H1 (cell line): ENCODE measurements around the gene LRP2BP. TPM values are rescaled to one million over a fixed set of nuclear protein-coding genes. Genes with fewer than 3 reads are reported as not detected.

Source experiments
- CTCF ChIA-PET: fragments of 300-600 bp; sonication (Branson Sonifier 250); formaldehyde crosslinking; loops from one replicate; lab custom pipeline; 2021; ENCODE audit not compliant: partially characterized antibody; lab: Charles Lee
- POLR2A ChIA-PET: fragments of 300-600 bp; sonication (Branson Sonifier 250); formaldehyde crosslinking; loops from one replicate; lab custom pipeline; 2021; ENCODE audit warnings: inconsistent platforms; ENCODE audit not compliant: partially characterized antibody; lab: Charles Lee
- DNase-seq, 2 experiments: peaks; one replicate each; pipeline versions ENCODE4 v3.0.0 to v3.0.0-alpha.2; 2010 to 2022; ENCODE audit warnings: low spot score in 2 of 2, low read depth in 1 of 2, mixed read lengths in 1 of 2
- FAIRE-seq: peaks from 2 replicates; lab custom pipeline; 2011; peaks lifted over from hg19 to GRCh38; lab: Jason Lieb, UNC
- H2AFZ ChIP-seq: 2 replicates; pipeline ENCODE4 v1.8.1; 2012; ENCODE audit warnings: low read length, inconsistent platforms
- H2AK5ac ChIP-seq: 2 replicates; pipeline ENCODE4 v1.6.1; 2013; ENCODE audit warnings: low read depth, low read length
- H2BK120ac ChIP-seq: replicated peaks from 2 replicates; pipeline ENCODE3; 2013; ENCODE audit warnings: low read depth, low read length, inconsistent platforms
- H2BK12ac ChIP-seq: 2 replicates; pipeline ENCODE4 v1.6.1; 2013; ENCODE audit warnings: low read depth, low read length
- H2BK15ac ChIP-seq: 2 replicates; pipeline ENCODE4 v1.6.1; 2013; ENCODE audit warnings: low read length
- H2BK20ac ChIP-seq: 2 replicates; pipeline ENCODE4 v1.6.1; 2013; ENCODE audit warnings: low read length
- H2BK5ac ChIP-seq: 2 replicates; pipeline ENCODE4 v1.6.1; 2013; ENCODE audit warnings: low read depth, low read length
- H3K14ac ChIP-seq: 2 replicates; pipeline ENCODE4 v1.6.1; 2013; ENCODE audit warnings: inconsistent platforms; ENCODE audit not compliant: insufficient read length
- H3K18ac ChIP-seq: 2 replicates; pipeline ENCODE4 v1.6.1; 2013; ENCODE audit warnings: low read length; ENCODE audit errors: extremely low read depth
- H3K23ac ChIP-seq: 2 replicates; pipeline ENCODE4 v1.6.1; 2013; ENCODE audit warnings: inconsistent platforms; ENCODE audit not compliant: insufficient read length
- H3K23me2 ChIP-seq: 2 replicates; pipeline ENCODE4 v1.6.1; 2013; ENCODE audit warnings: low read depth, low read length
- H3K27ac ChIP-seq: 2 replicates; pipeline ENCODE4 v1.6.1; 2011; ENCODE audit warnings: low read depth, low read length, inconsistent platforms
- H3K27me3 ChIP-seq, 4 experiments: replicated peaks in 1 of 4; 1 replicate in 1 of 4; 2 replicates in 3 of 4; pipeline versions ENCODE4 v1.6.1 to v1.8.1; 2011 to 2013; ENCODE audit warnings: low read length in 3 of 4, mild to moderate bottlenecking in 3 of 4, inconsistent platforms in 2 of 4, mixed read lengths in 2 of 4, moderate library complexity in 1 of 4; ENCODE audit not compliant: control insufficient read depth in 3 of 4, insufficient read depth in 3 of 4; ENCODE audit errors: extremely low read depth in 1 of 4
- H3K36me3 ChIP-seq, 4 experiments: 2 replicates each; pipeline versions ENCODE4 v1.6.1 to v1.8.1; 2011 to 2013; ENCODE audit warnings: mild to moderate bottlenecking in 4 of 4, low read length in 3 of 4, moderate library complexity in 2 of 4, control low read depth in 1 of 4, inconsistent platforms in 1 of 4; ENCODE audit not compliant: insufficient read depth in 4 of 4, control insufficient read depth in 2 of 4
- H3K4ac ChIP-seq: replicated peaks from 2 replicates; pipeline ENCODE3; 2013; ENCODE audit warnings: low read length, low read depth, mixed read lengths, inconsistent platforms; ENCODE audit not compliant: insufficient read length
- H3K4me1 ChIP-seq, 4 experiments: replicated peaks in 1 of 4; 1 replicate in 1 of 4; 2 replicates in 3 of 4; pipeline versions ENCODE4 v1.6.1 to v1.8.1; 2011 to 2013; ENCODE audit warnings: low read length in 3 of 4, inconsistent platforms in 2 of 4, mixed read lengths in 1 of 4; ENCODE audit not compliant: insufficient read depth in 4 of 4, control insufficient read depth in 3 of 4
- H3K4me2 ChIP-seq, 2 experiments: 2 replicates each; pipeline versions ENCODE4 v1.6.1 to v1.8.1; 2011 to 2013; ENCODE audit warnings: low read depth in 2 of 2, low read length in 2 of 2, control low read depth in 1 of 2, inconsistent platforms in 1 of 2, mild to moderate bottlenecking in 1 of 2; ENCODE audit not compliant: insufficient read depth in 1 of 2
- H3K4me3 ChIP-seq, 4 experiments: fragments of 200-600, 300-600 bp in 1 of 4; sonication (generic), shearing (Covaris generic), sonication (Bioruptor Twin) in 1 of 4; 2 replicates each; pipeline versions ENCODE4 v1.5.1 to v1.8.1; 2011 to 2016; ENCODE audit warnings: low read length in 4 of 4, low read depth in 3 of 4, control low read depth in 2 of 4, inconsistent platforms in 2 of 4, mild to moderate bottlenecking in 2 of 4, mixed read lengths in 1 of 4, moderate library complexity in 1 of 4; ENCODE audit not compliant: insufficient read depth in 2 of 4; ENCODE audit errors: extremely low read depth in 1 of 4
- H3K56ac ChIP-seq: replicated peaks from 2 replicates; pipeline ENCODE3; 2013; ENCODE audit warnings: low read depth, mild to moderate bottlenecking, mixed read lengths, low read length, inconsistent platforms; ENCODE audit not compliant: insufficient read length
- H3K79me1 ChIP-seq: 2 replicates; pipeline ENCODE4 v1.6.1; 2013; ENCODE audit warnings: low read depth, low read length, control low read depth
- H3K79me2 ChIP-seq, 2 experiments: 2 replicates each; pipeline versions ENCODE4 v1.6.1 to v1.8.1; 2012 to 2013; ENCODE audit warnings: low read length in 2 of 2, mild to moderate bottlenecking in 2 of 2, inconsistent platforms in 1 of 2; ENCODE audit not compliant: insufficient read depth in 2 of 2, control insufficient read depth in 1 of 2
- H3K9ac ChIP-seq, 4 experiments: replicated peaks in 1 of 4; 1 replicate in 1 of 4; 2 replicates in 3 of 4; pipeline versions ENCODE4 v1.6.1 to v1.8.1; 2011 to 2013; ENCODE audit warnings: low read depth in 3 of 4, low read length in 3 of 4, control low read depth in 2 of 4, mild to moderate bottlenecking in 2 of 4, moderate library complexity in 2 of 4, inconsistent platforms in 1 of 4; ENCODE audit errors: extremely low read depth in 1 of 4
- H3K9me3 ChIP-seq, 2 experiments: 2 replicates each; pipeline versions ENCODE4 v1.6.1 to v1.8.1; 2012 to 2013; ENCODE audit warnings: mild to moderate bottlenecking in 2 of 2, moderate library complexity in 2 of 2, control low read depth in 1 of 2, inconsistent platforms in 1 of 2, low read depth in 1 of 2, low read length in 1 of 2, mixed read lengths in 1 of 2; ENCODE audit not compliant: insufficient read depth in 2 of 2
- H4K20me1 ChIP-seq, 2 experiments: replicated peaks in 1 of 2; 2 replicates each; pipeline versions ENCODE3 to v1.8.1; 2011 to 2013; ENCODE audit warnings: inconsistent platforms in 2 of 2, low read length in 2 of 2, mild to moderate bottlenecking in 1 of 2; ENCODE audit not compliant: insufficient read depth in 2 of 2, control insufficient read depth in 1 of 2
- H4K5ac ChIP-seq: 2 replicates; pipeline ENCODE4 v1.6.1; 2013; ENCODE audit warnings: low read length, low read depth, mixed read lengths, inconsistent platforms; ENCODE audit not compliant: insufficient read length
- H4K8ac ChIP-seq: 2 replicates; pipeline ENCODE4 v1.8.0; 2013; ENCODE audit warnings: mild to moderate bottlenecking, moderate library complexity, low read length, inconsistent platforms; ENCODE audit not compliant: insufficient read depth; ENCODE audit errors: extremely low read depth
- H4K91ac ChIP-seq: replicated peaks from 2 replicates; pipeline ENCODE3; 2013; ENCODE audit warnings: low read length, mixed read lengths, inconsistent platforms; ENCODE audit not compliant: insufficient read length
- MAX ChIP-seq: IDR thresholded peaks from 2 replicates; pipeline ENCODE4 v1.6.1; 2012; ENCODE audit warnings: inconsistent platforms
- SAP30 ChIP-seq: fragments of 300-600 bp; sonication (generic); IDR thresholded peaks from 2 replicates; pipeline ENCODE4 v1.7.1; 2012; ENCODE audit warnings: low read length, moderate library complexity, mild to moderate bottlenecking, inconsistent platforms; ENCODE audit not compliant: insufficient read depth, insufficient replicate concordance
- TAF7 ChIP-seq: optimal IDR thresholded peaks from 2 replicates; pipeline ENCODE3; 2011; ENCODE audit warnings: low read depth, mild to moderate bottlenecking, inconsistent platforms, low read length, moderate library complexity, borderline replicate concordance
- WGBS, 2 experiments: shearing (Covaris generic) in 1 of 2; methylation state at CpG; one replicate each; pipeline versions ENCODE4 v1.1.6 to v1.1.7; 2013 to 2015; ENCODE audit warnings: low lambda C conversion rate in 2 of 2, mixed read lengths in 2 of 2, inconsistent platforms in 1 of 2, low coverage in 1 of 2, missing lambda C conversion rate in 1 of 2; ENCODE audit not compliant: insufficient replicate concordance in 2 of 2, insufficient coverage in 1 of 2, insufficient read length in 1 of 2; ENCODE audit errors: extremely low coverage in 1 of 2, missing lambda C conversion rate in 1 of 2; 5-methylcytosine and 5-hydroxymethylcytosine counted together
- polyA plus RNA-seq, 7 experiments: library from polyadenylated mRNA; depleted of rRNA in 3 of 7; stranded (reverse) in 5 of 7; unstranded in 2 of 7; fragments of >200 nt in 5 of 7; fragments of 200-250 nt in 2 of 7; gene quantifications; 1 replicate in 5 of 7; 2 replicates in 1 of 7; 4 replicates in 1 of 7; pipeline versions ENCODE4 v1.2.1 to v1.2.3, GENCODE V29; 2011 to 2013; ENCODE audit warnings: missing spikeins in 2 of 7, mixed read lengths in 2 of 7
- total RNA-seq: library from RNA; stranded (reverse); fragmentation: NEBNext Ultra II Directional; extraction: Animal tissue kit (Norgen Biotek cat#: 25700); gene quantifications from 2 replicates; pipeline ENCODE4 v1.2.1, GENCODE V29; 2021

LRP2BP gene
- total and polyA plus RNA-seq, 2 of the 8 experiments (the other 6 are each of a cell fraction or from before 2014, with no cell fraction given) = 0.12 to 0.30 TPM

- Histone ChIP-seq H2BK5ac (no peak overlapping the region), H2BK15ac (no peak overlapping the region), H3K4me1 (no peaks in the 10 kb centered on the region; a peak in 1 of 7 replicates), H4K91ac (no peak overlapping the region), H3K36me3 (peaks cover 0 to 10% (median 3%) of the 10 kb centered on the region in 4 experiments; a peak in 5 of 8 replicates), H4K8ac (no peak overlapping the region), H4K20me1 (no peaks in the 10 kb centered on the region), H2BK120ac (no peak overlapping the region), H3K4ac (no peak overlapping the region), H3K27me3 (no peaks in the 10 kb centered on the region), H3K56ac (no peak overlapping the region), H3K14ac (no peak overlapping the region), H3K18ac (no peak overlapping the region), H3K4me3 (no peak overlapping the region), H3K23me2 (no peaks in the 10 kb centered on the region), H2AK5ac (no peak overlapping the region), H3K23ac (no peak overlapping the region), H2AFZ (no peak overlapping the region), H3K79me2 (no peaks in the 10 kb centered on the region), H4K5ac (no peak overlapping the region), H3K79me1 (no peaks in the 10 kb centered on the region), H3K9me3 (no peaks in the 10 kb centered on the region), H3K27ac (no peak overlapping the region), H2BK12ac (no peak overlapping the region), H3K9ac (no peak overlapping the region), H2BK20ac (no peak overlapping the region), H3K4me2 (no peak overlapping the region)
- CTCF ChIA-PET = no interaction called here
- no peak for TF ChIP-seq TAF7
- TF ChIP-seq SAP30 = no peak
- no peak for TF ChIP-seq MAX
- FAIRE-seq = no peak
- POLR2A ChIA-PET = no interaction called here
- 88% methylated on average over 5 of the region's 5 CpGs; no CpG with 5 or more reads in 1 of the 2 experiments for WGBS, 2 experiments
- no peak for DNase-seq
These were observed 38.5 kb downstream of the LRP2BP start for GRCh38 chr4:185357211-185357610.
